GM21367 (cell line): Measurements from ENCODE around the gene SETD1A.
"Not testable (repeated sequence)": the region's sequence is repeated elsewhere in the genome, so short reads cannot be mapped to it uniquely, and the experiment has no call there.

Source experiments
- ATAC-seq: cut with Tn5 transposase; IDR thresholded peaks from one replicate; pipeline ENCODE4 v1.9.1; 2021; ENCODE audit not compliant: unreplicated experiment

Gene SETD1A

DNA sequence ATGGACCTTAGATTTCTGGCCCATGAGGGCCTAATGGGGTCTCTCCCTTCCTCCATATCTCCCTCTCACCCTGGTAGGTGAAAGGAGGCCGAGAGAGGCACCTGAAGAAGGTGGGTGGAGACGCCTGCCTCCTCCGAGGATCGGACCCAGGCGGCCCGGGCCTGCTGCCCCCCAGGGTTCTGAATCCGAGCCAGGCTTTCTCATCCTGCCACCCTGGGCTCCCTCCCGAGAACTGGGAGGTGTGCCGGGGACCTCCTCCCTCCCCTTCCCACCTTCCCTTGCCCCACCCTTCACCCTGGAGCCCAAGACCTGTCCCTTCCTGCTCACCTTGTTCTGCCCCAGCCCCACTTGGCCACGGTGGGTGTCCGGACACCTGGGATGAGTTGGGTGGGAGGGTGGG is 29.2 kb upstream of the SETD1A start:
- no peak for ATAC-seq

DNA sequence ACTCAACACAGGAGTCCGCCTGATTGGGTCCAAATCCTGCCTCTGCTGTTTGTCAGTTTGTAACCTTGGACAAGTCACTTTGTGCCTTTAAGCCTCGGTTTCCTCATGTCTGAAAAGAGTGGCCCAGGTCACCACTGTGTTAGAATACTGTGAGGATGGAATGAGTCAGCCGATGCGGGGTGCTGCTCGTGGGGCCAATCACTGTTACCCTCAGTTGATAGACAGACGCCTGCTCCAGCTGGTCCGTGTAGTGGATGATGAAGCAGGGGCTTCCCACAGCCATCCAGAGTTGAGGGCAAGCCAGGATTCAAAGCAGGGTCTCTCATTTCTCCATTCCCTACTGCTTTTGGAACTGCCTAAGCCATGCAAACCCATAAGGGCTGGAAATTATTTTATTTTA is 28.4 kb upstream of the SETD1A start:
- no peak for ATAC-seq

DNA sequence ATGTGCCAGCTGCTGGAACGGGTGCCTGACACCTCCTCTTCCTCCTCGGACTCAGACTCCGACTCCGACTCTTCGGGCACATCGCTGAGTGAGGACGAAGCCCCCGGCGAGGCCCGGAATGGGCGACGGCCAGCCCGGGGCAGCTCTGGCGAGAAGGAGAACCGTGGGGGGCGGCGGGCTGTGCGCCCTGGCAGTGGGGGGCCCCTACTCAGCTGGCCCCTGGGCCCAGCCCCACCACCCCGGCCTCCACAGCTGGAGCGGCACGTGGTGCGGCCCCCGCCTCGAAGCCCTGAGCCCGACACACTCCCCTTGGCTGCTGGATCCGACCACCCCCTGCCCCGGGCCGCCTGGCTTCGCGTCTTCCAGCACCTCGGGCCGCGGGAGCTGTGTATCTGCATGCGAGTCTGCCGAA is 27.4 kb upstream of the SETD1A start:
- ATAC-seq, result no peak

- no peak for ATAC-seq
These were observed 26.4 kb upstream of the SETD1A start for GRCh38 chr16:30931068-30931650.

- no peak for ATAC-seq
These were observed 22.6 kb upstream of the SETD1A start for GRCh38 chr16:30934827-30935557.

- ATAC-seq, result no peak
These were observed 19.9 kb upstream of the SETD1A start for GRCh38 chr16:30937692-30938091.

DNA sequence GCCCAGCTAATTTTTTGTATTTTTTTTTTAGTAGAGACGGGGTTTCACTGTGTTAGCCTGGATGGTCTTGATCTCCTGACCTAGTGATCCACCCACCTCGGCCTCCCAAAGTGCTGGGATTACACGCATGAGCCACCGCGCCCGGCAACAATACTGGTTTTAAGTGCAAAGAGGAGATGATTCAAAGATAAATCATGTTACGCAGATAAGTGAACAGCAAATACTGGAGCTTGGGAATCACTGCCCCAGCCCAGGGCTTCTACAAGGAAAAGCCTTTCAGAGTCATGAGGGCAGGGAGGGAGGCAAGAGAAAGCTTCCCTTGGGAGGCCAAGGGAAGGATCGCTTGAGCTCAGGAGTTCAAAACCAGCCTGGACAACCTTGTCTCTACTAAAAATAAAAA is 18.0 kb upstream of the SETD1A start:
- not testable (repeated sequence) for ATAC-seq

DNA sequence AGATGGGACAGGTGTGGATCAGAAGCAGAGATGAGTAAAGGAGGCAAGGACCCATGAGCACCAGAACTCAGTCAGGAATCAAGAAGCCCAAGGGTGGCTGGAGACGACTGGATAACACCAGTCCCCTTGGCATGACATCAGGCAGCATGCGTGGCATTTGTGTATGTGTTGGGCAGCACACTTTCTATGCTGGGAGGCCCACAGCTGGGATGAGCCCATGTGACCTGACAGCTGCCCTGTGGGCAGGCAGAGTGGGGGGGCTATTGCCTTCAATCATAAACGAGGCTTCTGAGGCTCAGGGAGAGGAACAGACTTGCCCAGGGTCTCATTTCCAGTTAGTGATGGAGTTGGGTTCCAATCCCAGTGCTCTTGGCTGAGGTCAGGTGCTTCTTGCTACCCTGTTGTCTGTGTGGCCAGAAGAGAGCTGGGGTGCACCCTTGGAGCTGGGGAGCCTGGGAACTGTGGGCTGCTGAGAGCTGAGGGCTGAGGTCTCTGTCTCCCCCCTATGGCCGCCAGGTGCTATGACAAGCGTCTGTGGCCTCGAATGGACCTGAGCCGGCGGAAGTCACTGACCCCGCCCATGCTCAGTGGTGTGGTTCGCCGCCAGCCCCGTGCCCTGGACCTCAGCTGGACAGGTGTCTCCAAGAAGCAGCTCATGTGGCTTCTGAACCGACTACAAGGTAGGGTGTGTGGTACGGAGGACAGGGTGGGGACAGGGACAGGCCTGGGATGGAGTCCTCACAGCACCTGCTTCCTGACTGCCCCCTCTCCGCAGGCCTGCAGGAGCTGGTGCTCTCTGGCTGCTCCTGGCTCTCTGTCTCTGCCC is 15.7 kb upstream of the SETD1A start:
- peak; percentile 60 for ATAC-seq

DNA sequence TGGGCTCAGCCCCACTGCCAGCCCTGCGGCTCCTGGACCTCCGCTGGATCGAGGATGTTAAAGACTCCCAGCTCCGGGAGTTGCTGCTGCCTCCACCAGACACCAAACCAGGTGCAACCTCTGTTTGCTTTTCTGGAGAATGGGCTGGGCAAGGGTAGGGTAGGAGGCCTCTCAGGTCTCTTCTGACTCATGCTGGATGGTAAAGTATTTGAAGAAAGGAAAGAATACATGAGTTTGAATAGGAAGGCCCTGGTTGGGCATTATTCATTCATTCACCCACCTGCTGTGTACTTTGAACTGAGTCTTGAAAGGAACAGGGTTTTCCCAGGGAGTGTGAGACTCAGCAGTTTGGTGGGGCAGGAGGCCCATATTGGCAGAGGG is 15.1 kb upstream of the SETD1A start:
- no peak for ATAC-seq

- no peak for ATAC-seq
These were observed 13.2 kb upstream of the SETD1A start for GRCh38 chr16:30944352-30944751.

DNA sequence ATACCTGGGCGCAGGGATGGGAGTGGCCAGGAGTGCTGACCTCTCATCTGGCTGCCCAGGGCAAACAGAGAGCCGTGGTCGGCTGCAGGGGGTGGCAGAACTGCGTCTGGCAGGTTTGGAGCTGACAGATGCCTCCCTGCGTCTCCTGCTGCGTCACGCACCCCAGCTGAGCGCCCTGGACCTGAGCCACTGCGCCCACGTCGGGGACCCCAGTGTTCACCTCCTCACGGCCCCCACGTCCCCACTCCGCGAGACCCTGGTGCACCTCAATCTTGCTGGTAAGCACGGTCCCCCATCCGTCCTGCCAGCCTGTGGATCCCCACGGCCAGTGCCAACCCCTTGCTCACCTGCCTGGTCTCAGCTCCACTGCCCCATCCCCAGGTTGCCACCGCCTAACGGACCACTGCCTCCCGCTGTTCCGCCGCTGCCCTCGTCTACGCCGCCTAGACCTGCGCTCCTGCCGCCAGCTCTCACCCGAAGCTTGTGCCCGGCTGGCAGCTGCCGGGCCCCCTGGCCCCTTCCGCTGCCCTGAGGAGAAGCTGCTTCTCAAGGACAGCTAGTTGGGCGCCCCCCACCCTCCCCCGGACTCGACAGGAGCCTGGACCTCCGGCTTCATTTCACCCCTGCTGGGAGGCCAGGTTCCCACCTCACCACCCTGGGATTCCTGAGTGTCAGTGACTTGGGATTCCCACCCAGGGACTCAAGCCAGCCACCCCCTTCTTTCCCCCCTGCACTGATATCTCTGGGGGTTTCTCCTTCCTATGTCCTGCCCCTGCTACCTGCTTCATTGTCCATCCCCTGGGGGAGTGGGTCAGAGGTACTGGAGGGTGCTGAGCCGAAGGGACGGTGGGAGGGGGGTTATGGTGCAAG is 10.6 kb upstream of the SETD1A start:
- no peak for ATAC-seq

GRCh38 chr16:30947541-30947858 is 10.1 kb upstream of the SETD1A start:
- no peak for ATAC-seq

DNA sequence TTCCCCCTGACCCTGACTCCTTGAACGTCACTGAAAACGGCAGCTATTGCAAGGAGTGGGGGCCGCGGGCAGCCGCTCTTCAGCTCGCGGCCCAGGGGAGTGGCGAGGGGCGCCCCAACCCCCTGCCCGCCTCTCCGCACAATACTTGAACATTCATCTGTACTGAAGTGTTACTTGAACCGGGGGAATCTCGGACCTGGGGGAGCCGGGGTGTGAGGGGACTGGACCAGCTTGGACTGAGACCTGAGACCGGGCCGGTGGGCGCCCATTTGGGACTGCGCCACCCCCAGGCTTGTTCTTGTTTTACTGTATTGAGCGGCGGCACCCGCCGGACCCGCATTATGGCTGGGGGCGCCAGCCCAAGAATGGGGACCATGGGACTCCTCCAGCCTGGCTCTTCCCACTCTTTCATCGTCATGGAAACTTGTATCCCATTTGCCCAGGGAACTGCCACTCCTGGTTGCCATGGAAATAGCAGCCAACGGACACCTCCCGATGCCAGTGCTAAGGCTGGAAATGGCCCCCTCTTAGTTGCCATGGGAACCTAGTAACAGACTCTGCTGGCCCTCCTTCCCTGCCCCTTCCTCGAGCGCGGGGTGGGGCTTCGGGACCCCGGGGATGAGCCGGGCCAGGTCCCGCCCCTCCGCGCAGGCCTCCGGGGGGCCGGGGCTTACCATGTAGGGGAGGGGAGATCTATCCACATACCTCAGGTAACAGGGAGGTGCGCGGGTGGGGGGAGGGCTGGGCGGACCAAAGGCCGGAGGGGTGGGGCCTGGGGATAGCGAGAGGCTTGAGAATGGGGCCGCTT is 9.5 kb upstream of the SETD1A start:
- no peak for ATAC-seq

- no peak for ATAC-seq
These were observed 8.6 kb upstream of the SETD1A start, which contains the start of gene ORAI3 for GRCh38 chr16:30948667-30949649. ORAI3 (plus strand) TSS chr16:30949068; CDS start chr16:30949290, 222 bp downstream.

DNA sequence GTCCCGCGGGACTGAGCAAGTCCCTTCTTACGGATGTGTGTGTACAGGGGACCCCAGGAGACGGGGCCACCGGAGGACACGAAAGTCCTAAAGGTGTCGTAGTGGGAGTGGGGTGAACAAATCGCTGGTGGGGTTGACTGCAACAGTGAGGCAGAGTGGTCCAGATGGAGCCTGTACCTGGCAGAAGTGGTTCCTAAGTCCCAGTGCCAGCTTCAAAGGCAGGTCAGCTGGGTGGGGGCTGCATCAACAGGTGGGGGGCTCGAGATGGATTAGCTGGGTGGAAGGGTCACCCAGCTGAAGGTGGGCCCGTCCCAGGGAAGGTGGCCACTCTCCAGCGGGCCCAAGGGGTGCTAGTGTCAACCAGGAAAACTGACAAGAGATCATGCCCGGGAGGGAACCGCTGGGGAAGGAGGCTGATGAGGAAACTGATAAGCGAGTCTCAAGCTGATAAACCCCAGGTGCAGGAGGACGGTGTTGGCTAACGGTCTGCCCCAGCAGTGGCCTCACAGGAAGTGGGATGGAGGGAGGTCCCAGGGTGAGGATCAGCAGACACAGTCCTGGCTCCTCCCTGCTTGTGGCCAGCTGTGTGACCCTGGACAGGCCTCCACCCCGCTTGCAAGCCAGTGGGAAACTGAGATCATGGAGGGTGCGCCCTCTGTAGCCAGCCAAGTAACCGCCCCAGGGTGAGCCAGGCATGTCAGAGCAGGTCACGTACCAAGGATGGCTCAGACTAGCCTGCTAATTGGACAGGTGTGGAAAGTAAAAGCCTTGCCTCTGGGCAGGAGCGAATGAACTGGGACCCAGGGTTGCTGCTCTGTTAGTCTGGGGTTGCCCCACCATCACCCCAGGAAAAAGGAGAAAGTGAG is 7.7 kb upstream of the SETD1A start:
- ATAC-seq, result peak; percentile 49

- ATAC-seq, result no peak
These were observed 7.0 kb upstream of the SETD1A start for GRCh38 chr16:30950516-30951065.

GRCh38 chr16:30951193-30951592 is 6.4 kb upstream of the SETD1A start:
- ATAC-seq, result no peak

- ATAC-seq, result no peak
These were observed 5.8 kb upstream of the SETD1A start for GRCh38 chr16:30951750-30952149.
